Hematopoietic multipotent progenitor cell treated with erythropoietin and hydrocortisone succinate and interleukin-3 and kit ligand, for 4 days (in vitro differentiated cells): ENCODE data around the gene AQP2.
"Not testable (repeated sequence)": the region's sequence is repeated elsewhere in the genome, so short reads cannot be mapped to it uniquely, and the experiment has no call there.

ENCODE experiments used
- DNase-seq: peaks from one replicate; pipeline ENCODE4 v3.0.0-alpha.2; 2015

Gene AQP2

GRCh38 chr12:49972641-49973360 lies 22.3 kb downstream of the AQP2 start, which contains the start of gene AQP6:
AQP6 (plus strand) TSS chr12:49972947; CDS start chr12:49973174, 227 bp downstream.
- no peak for DNase-seq

- DNase-seq, result no peak
These were observed 22.9 kb downstream of the AQP2 start for GRCh38 chr12:49973361-49973830.

GRCh38 chr12:49974231-49974675 lies 23.7 kb downstream of the AQP2 start:
- peak; percentile 38 for DNase-seq

GRCh38 chr12:49974677-49975317 lies 24.3 kb downstream of the AQP2 start:
- no peak for DNase-seq

GRCh38 chr12:49975318-49975761 lies 24.8 kb downstream of the AQP2 start:
- DNase-seq, result no peak

- DNase-seq, result no peak
These were observed 26.0 kb downstream of the AQP2 start for GRCh38 chr12:49976557-49976956.

- DNase-seq, result no peak
These were observed 27.6 kb downstream of the AQP2 start for GRCh38 chr12:49978125-49978524.

GRCh38 chr12:49979016-49979586 lies 28.6 kb downstream of the AQP2 start:
- no peak for DNase-seq

GRCh38 chr12:49979791-49980190 lies 29.3 kb downstream of the AQP2 start:
- no peak for DNase-seq

- DNase-seq, result no peak
These were observed 30.2 kb downstream of the AQP2 start for GRCh38 chr12:49980501-49981349.

- peak; percentile 61 for DNase-seq
These were observed 31.9 kb downstream of the AQP2 start for GRCh38 chr12:49982246-49983087.

- peak; percentile 73 for DNase-seq
These were observed 33.4 kb downstream of the AQP2 start for GRCh38 chr12:49983892-49984291.

GRCh38 chr12:49984476-49985359 lies 34.2 kb downstream of the AQP2 start:
- DNase-seq, result no peak

- no peak for DNase-seq
These were observed 35.4 kb downstream of the AQP2 start for GRCh38 chr12:49985981-49986380.

- DNase-seq, result not testable (repeated sequence)
These were observed 35.9 kb downstream of the AQP2 start for GRCh38 chr12:49986476-49986875.

GRCh38 chr12:49987625-49988303 lies 37.2 kb downstream of the AQP2 start:
- DNase-seq, result peak; percentile 53

GRCh38 chr12:49989400-49989799 lies 38.9 kb downstream of the AQP2 start:
- DNase-seq, result not testable (repeated sequence)

- no peak for DNase-seq
These were observed 39.7 kb downstream of the AQP2 start for GRCh38 chr12:49990273-49990672.

- DNase-seq, result no peak
These were observed 47.9 kb downstream of the AQP2 start for GRCh38 chr12:49998453-49998852.

GRCh38 chr12:50003595-50003994 lies 53.1 kb downstream of the AQP2 start:
- no peak for DNase-seq
